Measurements from ENCODE around the gene HELB.
"Not testable (repeated sequence)": the region's sequence is repeated elsewhere in the genome, so short reads cannot be mapped to it uniquely, and the experiment has no call there.

HELB gene

DNA sequence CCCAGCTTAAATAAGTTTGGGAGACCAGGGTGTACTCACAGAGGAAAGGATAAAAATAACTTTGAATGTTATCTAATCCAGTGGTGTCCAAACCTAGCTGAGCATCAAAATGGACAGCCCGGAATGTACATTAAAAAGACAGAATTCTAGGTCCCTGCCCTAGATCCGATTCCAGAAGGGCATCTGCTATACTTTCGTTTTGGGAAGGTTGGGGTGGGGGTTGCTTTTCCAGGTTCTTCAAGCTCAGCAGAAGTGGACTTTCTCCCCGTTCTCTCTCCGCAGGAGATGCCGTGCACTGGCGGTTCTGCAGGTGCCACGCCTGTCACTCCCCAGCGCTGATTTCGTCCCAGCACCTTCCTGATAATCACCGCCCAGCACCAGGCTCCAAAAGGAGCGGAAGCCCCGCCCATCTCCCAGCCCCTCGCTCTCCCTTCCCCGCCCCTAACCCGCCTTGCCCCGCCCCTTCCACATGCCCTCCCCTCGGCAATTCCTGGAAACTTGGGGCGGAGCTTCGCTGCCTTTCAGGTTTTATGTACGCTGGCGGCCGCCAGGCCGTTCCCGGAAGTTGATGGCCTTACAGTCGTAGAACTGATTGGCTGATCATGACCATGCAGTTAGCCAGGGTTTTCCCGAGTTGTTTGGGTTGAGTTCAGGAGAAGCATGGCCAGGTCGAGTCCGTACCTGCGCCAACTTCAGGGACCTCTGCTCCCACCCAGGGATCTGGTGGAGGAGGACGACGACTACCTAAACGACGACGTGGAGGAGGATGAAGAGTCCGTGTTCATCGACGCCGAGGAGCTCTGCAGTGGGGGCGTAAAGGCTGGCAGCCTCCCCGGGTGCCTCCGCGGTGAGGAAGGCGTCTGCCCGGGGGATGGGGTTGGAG, at the start of gene HELB:
HELB (plus strand) TSS at position 550 of the 883 bp plus-strand sequence; CDS start at position 661, 111 bp downstream.
- peak; percentile 90 for DNase-seq

DNA sequence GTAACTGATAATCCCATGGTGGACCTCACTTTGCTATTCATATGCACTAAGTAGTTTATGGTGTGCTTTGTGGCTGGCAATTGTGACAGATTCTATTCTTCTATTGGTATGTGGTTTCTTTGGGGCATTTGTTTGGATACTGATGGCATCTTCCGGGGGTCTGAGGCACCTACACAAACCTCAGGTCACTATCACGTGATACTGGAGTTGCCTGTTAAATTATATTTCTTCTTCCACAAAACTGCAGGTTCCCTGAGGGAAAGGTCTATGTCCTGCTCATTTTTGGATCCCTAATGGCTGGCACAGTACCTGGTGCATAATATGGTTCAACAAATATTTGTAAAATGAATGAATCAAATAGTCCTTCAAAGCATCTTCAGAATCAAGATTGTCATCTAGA, 49.5 kb upstream of the HELB start:
- DNase-seq, result no peak

DNA sequence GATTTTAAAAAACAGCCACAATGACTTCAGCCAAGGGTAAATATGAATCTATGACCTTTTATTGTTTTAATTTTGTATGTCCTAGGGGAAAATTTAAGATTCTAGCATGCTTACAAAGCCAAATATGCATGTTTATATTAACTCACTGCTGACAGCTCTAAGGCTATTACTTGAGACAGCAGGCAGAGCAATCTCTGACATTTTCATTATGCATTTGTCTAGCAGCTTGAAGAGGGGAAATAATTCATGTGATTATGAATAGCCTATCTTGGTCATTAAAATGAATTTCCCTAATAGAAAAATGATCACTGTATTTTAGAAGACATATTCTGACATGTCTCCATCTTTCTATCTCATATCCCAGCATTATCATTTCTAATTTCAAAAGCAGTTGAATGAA, 46.6 kb upstream of the HELB start:
- DNase-seq, result no peak

DNA sequence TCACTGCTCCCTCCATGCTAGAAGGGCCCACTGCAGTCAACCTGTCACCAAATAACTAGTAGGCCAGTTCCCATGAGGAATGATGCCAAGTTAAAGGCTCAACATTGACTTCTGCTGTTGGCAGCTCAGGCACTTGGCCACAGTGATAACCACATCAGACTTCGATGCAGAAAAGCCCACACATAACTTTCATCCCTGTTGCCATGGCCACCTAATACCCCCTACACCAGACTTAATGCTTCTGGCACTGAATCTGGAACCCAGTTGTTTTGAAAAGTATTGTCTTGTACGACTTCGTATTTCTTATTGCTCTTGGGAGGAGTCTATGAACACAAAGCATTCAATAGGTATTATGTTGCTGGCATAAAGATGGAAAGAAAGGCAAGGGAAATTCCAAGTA, 44.3 kb upstream of the HELB start:
- no peak for DNase-seq

DNA sequence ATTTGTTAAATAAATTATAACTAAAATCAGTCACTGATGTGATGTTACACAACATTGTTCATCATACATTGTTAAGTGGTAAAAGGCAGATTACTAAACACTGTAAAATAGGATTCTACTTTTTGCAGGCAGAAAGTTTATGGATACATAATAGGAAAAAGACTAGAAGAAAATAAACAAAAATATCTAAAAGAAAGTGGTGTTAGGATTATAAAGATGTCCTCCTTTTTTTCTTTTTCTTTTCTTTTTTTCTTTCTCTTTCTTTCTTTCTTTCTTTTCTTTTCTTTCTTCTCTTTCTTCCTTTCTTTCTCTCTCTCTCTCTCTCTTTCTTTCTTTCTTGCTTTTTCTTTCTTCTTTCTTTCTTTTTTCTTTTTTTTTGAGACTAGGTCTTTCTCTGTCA, 39.6 kb upstream of the HELB start:
- DNase-seq, result no peak

DNA sequence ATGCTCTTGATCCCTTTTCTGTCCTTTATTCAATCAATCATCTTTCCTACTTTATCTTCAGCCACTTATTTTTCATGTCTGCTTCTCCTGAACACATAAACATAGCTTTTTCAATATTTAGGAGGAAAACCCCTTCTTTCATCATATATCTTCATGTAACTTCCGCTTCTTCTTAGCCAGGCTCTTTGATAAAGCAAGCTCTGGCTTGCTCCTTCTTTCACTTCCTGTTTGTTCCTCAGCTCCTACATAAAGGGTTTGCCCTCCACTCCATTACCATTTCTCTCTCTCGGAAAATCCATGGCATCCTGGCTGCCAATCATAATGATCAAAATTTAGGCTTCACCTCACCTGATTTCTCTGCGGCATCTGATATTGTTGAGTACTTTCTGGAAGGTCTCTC, 33.7 kb upstream of the HELB start:
- DNase-seq, result no peak

DNA sequence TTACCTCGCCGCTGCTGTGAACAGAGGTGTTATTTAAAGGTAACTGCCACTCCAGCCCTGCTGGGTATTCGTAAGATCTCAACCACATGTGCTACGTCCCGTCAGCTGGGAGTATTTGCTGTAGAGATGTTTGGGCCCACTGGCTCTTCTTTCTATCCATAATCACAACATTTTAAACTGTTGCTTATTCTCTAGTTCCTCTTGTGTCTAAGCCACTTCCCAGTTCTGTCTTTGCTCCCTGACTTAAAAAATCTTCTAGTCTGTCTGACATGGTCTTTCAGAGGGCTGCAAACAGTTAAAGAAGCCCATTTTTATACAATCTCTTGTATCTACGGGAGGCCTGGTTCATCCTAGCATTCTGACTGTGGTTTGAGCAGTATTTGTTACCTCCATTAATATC, 33.2 kb upstream of the HELB start:
- no peak for DNase-seq

DNA sequence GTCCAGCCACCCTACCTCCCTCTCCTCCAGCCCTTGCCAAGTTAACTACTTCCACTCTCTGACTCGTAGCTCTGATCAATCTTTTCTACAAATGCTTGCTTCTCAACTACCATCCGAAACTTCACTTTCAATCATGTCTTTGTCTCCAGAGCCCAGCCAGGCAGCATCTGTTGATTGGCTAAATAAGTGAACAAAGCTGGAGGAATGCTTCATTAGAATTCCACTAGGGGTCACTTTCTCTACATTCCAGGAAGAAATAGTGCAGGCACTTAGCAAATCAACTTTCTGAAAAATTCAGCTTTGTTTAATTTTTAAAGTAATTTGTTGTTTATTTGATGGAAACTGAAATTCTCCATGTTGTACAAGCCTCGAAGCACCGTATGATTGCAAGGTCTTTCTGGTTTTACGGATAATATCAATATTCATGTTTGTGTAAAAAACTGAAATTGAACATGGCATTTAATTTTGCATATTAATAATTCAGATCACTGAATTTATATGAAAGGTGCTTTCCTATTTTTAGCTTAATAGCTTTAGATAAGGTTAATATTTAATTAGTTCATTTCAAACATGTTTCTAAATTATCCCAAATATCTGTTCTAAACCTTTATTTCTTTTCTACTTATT, 32.4 kb upstream of the HELB start:
- peak; percentile 14 for DNase-seq

DNA sequence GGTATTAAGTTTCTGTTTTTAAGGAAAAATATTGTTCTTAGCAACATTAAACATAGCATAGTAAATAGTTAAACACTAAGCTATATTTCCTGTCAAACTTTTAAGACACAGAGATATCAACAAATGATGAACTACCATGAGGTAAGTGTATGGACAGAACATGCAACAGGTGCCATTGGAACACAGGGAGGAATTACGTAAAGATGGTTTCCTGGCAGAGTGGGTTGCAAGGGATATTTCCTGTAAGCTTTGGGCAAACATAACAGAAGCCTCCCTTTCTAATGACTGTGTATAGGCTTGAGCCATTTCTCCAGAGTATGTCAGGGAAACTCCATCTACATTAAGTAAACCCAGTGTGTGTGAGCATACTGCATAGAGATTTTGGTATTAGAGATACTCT, 31.7 kb upstream of the HELB start:
- DNase-seq, result no peak

DNA sequence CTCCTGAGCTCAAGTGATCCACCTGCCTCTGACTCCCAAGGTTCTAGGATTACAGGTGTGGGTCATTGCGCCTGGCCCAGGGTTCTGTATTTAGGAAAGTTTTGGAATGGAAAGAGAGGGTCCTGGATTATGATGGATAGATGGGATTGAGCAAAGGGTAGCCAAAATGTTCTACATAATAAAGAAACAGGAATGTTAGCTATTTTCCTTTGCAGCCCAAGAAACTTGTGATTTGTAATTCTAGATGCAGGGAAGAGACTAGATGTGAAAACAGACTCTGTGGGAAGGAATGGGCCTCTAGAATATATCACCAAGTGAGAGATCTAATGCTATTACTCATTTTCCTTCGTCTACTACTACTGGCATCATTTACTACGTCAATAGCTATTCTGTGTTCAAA, 29.6 kb upstream of the HELB start:
- DNase-seq, result no peak

DNA sequence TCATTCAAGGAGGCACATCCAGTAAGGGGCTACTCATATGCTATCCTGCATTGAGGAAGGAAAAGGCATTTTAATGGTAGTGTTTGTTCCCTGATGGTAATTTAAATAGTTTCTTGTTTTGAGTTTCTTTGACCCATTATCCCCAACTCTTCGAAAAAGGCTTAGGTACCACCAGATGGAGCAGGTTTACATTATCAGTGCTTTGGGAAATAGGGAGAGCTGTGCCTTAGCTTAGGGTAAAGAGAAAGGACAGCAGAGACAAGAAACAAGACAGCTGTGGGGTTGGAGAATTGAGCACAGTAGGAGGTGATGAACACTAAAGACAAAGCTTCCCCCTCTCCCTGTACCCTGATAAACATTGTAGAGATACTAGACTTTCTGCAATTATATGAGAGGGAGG, 29.1 kb upstream of the HELB start:
- DNase-seq, result no peak

DNA sequence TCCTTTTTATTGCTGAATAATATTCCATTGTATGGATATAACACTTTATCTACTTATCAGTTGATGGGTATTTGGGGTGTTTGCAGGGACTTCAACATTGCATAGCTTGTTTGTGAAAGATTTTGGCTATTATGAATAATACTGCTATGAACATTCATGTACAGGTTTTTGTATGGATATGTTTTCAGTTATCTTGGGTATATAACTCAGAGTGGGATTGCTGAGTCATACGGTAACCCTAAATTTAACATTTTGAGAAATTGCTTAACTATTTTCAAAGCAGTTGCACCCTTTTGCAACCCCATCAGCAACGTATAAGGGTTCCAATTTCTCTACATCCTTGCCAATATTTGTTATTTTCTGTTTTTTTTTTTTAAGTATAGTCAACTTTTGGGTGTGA, 27.3 kb upstream of the HELB start:
- no peak for DNase-seq

DNA sequence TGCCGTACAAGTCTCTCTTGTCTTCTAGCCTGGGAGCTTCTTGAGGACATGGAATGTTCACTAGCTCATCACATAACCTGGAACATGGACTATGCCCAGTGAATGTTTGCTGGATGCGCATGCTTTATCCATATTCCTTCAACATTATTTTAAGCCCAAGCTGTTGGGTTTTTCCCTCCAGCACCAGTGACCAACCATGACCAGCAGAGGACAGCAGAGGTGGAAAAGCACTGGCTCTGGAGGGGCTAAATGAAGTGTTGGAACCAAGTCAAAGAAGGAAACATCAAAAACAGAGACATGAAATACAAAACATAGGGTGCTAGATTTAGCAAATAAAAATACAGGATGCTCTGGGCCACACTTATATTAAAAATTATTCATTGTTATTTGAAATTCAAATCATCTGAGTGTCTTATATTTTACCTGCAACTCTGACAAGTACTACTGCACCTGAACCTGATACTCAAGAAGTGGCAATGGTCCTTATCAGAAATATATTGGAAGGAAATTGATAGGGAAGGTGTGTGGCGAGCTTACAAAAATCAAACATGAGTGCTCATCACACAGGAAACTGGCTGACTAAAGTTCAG, 23.1 kb upstream of the HELB start:
- no peak for DNase-seq

DNA sequence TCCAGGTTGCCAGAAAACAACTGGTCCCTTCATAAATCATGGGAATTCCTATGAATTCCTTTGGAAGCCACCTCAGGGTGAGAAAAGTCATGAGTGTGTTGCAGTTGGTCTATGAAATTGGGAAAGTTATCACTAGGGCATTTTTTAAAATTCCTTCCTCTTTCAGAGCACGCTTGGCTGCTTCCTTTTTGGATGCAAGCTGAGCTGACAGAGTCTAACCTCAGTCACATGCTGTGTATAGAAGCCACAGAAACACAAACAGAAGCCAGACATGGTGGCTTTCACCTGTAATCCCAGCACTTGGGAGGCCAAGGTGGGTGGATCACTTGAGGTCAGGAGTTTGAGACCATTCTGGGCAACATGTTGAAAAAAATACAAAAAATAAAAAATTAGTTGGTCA, 21.7 kb upstream of the HELB start:
- no peak for DNase-seq

DNA sequence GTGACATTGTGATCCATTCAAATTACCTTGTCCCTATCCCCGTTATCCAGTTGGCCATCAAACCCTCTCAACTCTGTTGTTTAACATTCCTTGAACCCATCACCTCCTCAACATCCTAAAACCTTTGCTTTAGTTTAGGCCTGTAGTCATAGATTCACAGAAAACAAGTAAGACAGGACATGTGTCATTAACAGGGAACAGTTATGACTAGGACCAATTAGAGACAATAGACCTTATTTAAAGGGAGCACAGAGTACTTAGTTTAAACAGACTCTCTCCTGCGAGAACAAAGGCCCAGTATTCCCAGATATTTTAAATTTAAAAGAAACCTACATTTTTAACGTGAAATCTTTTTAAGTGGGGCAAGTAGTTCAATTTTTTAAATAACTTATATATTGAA, 20.0 kb upstream of the HELB start:
- DNase-seq, result no peak

DNA sequence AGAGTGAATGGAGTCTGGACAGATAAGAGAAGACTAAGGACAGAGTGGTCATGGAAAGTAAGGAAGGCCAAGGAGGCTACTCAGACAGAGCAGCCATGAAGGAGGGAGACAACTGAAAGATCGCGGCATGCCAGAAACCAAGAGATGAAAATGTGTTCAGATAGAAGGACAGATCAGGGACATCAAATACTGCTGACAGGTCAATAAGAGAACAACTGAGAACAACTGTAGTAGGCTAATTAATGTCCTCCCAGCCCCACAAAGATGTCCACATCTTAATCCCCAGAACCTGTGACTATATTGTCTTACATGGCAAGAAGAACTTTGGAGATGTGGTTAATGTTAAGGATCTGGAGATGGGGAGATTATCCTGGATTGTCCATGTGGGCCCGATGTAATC, 15.0 kb upstream of the HELB start:
- DNase-seq, result no peak

DNA sequence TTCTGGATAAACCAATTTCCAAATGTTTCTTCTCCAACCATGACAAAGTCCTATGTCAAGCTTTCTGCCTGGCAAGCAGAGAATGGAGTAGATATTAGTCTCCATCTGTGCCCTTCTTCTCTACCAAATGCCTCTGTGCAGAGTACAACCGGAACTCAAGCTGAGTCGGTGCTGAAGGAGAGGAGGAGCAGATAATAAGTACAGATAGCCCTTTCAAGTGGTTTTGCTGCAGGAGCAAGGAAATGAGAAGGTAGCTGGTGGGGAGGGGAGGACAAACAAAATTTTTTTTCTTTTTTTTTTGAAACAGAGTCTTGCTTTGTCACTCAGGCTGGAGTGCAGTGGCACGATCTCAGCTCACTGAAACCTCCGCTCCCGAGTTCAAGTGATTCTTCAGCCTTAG, 14.2 kb upstream of the HELB start:
- no peak for DNase-seq

DNA sequence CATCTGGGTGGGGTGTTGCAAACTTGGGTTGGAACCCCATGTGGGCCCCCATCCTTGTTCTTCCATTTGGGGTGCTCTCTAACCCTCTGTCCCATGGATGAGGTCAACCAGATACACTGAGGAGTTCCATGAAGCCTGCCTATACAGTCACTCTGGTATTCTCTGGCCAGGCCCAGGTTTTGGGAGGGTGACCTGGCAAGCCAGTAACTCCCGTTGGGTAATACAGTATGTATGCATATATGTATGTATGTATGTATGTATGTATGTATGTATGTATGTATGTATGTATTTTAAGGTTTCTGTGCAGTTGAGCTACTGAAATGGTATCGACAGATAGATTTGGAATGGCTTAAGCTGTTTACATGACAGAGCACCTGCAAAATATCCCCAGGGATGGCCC, 12.8 kb upstream of the HELB start:
- no peak for DNase-seq

DNA sequence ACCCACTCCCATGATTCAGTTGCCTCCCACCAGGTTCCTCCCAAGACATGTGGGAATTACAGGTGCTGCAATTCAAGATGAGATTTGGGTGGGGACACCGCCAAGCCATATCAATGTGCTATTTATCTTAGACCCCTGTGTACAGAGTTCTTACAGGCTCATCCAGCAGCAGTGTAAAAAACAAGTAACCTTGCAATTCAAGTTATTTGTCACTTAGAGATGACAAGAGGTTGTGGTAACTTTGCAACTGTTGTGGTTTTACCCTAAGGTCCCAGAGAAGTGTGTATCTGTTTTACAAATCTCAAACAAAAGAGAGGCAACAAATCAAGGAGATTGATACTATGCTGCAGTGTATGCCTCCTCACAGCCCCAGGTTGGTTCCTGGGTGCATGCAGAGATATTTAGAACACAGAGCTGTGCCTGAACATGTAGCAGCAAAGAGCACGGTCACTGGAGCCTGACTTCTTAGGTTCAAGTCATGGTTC, 11.5 kb upstream of the HELB start:
- DNase-seq, result no peak

DNA sequence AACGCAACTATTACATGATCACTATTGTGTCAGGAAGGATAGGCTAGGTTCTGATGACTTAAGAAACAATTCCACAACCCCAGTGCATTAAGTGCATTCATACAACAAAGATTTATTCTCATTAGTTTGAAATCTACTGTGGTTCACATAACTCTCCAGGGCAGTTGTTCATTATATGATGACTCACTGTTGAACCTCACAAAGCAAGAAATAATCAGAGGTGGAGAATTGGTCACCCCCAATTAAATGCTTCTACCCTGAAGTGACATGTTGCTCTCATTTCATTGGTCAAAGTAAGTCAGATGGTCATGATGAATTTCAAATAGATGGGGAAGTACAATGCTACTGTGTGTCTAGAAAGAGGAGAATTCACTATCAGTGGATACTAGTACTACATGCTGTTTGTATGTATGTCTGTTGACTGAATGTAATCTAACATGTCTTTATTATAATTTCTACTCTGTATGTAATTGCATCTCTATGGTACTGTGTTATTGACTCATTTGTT, 6.1 kb upstream of the HELB start:
- DNase-seq, result no peak

DNA sequence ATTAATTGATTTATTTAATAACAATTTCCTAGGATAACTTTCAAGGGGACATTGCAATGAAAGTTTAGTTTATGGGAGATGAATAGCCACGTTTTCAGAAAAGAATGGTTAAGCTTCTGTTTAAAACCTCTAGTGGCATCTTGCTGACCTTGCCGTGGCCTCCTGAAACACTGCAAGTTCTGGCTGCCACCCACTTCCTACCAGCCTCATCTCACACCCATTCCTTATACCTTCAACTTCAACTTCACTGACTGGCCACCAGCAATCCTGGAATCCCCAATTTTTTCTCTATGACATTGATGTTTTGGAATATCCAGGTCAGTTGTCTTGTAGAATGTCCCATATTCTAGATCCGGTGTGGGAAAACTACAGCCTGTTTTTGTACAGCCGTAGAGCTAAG, 5.2 kb upstream of the HELB start:
- DNase-seq, result no peak

DNA sequence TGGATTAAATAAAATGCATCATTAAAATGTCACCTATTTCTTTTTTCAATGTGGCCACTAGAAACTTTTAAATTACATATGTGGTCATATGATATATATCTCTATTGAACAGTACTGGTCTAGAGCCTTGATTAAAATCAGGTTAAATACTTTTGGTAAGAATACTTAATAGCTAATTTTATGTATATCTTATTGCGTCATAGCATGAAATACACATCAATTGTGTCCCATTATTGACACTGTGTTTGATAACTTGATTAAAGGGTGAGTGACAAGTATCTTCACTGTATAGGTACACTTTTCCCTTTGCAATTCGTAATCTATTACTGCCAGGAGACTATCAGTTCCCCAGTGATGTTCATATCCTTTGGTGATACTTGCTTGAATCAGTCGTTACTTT, 4.4 kb upstream of the HELB start:
- DNase-seq, result no peak

DNA sequence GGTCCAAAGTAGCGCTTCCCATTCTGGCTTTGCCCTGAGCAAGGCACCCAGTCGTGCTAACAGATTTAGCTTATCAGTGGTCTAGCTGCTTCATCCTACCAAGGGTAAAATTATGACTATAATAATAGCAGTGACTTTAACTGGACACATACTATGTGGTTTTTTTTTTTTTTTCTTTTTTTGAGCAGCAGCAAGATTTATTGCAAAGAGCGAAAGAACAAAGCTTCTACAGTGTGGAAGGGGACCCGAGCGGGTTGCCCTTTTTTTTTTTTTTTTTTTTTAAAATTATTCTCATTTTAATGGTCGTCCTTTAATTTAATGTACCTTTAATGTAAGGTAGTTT, 505 bp downstream of the HELB start:
- DNase-seq, result no peak

DNA sequence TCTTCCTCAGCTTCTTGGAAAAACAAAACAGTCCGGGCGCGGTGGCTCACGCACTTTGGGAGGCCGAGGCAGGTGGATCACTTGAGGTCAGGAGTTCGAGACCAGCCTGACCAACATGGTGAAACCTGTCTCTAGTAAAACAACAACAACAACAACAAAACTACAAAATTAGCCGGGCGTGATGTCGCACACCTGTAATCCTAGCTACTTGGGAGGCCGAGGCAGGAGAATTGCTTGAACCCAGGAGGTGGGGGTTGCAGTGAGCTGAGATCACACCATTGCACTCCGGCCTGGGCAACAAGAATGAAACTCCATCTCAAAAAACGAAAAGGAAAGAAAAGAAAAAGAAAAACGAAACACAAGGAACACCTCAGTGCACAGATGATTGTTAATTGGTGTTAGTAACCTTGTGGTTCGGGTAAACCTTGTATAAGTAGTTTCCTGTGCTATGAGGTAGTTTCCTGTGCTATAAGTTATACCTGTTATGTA, 1.1 kb downstream of the HELB start:
- DNase-seq, result not testable (repeated sequence)

Measured in NCI-H526 treated with DMSO at 0.1 percent for 48 hours (cell line).